Measurements from ENCODE around the gene ELMOD2. TPM values are rescaled to one million over a fixed set of nuclear protein-coding genes. Genes with fewer than 3 reads are reported as not detected.

The ELMOD2 gene
- total and polyA plus RNA-seq, 2 of the 13 experiments (the other 11 are each of a cell fraction or from before 2014, with no cell fraction given), result 10.2 to 38.1 TPM

- TF ChIP-seq USF2 (IDR thresholded peaks at IDR 0.05; ENCODE audit: low read depth, low read length) (no peak), USF2 (CRISPR knock-in tag; IDR thresholded peaks at IDR 0.05; ENCODE audit: borderline replicate concordance) (no peak), SSRP1 (CRISPR knock-in tag; IDR thresholded peaks at IDR 0.05) (no peak), ZNF674 (CRISPR knock-in tag; IDR thresholded peaks at IDR 0.05; ENCODE audit: low read depth) (no peak), SPEN (CRISPR knock-in tag; IDR thresholded peaks at IDR 0.05; ENCODE audit: low read depth) (peak; percentile 67), ZGPAT (CRISPR knock-in tag; IDR thresholded peaks at IDR 0.05) (peak; percentile 91), ZNF224 (CRISPR knock-in tag; IDR thresholded peaks at IDR 0.05) (no peak; the same call in 1 of the 2 replicates), SRSF4 (IDR thresholded peaks at IDR 0.05; ENCODE audit: low read depth, low read length, poor library complexity, severe bottlenecking) (no peak), REPIN1 (CRISPR knock-in tag; IDR thresholded peaks at IDR 0.05; ENCODE audit: borderline replicate concordance, low read depth) (peak; percentile 64), RFXANK (CRISPR knock-in tag; IDR thresholded peaks at IDR 0.05) (peak; percentile 77; the same call in 1 of the 2 replicates), FOXO4 (CRISPR knock-in tag; conservative IDR thresholded peaks at IDR 0.05) (no peak), ZSCAN29 (CRISPR knock-in tag; conservative IDR thresholded peaks at IDR 0.05) (peak; percentile 60; the same call in 1 of the 2 replicates), ZBTB49 (CRISPR knock-in tag; IDR thresholded peaks at IDR 0.05; ENCODE audit: borderline replicate concordance) (no peak), ZSCAN25 (CRISPR knock-in tag; IDR thresholded peaks at IDR 0.05) (0 out of 2 replicates have a peak, but pooled peaks have one; percentile 15), ZNF615 (CRISPR knock-in tag; IDR thresholded peaks at IDR 0.05; ENCODE audit: borderline replicate concordance) (no peak), SMARCC2 (IDR thresholded peaks at IDR 0.05) (no peak), ZNF619 (CRISPR knock-in tag; IDR thresholded peaks at IDR 0.05) (peak; percentile 59), HDAC6 (IDR thresholded peaks at IDR 0.05; ENCODE audit: low read depth, low read length) (no peak), CBX2 (IDR thresholded peaks at IDR 0.05; ENCODE audit: low read depth, low read length) (no peak), CBX2 (CRISPR knock-in tag; IDR thresholded peaks at IDR 0.05; ENCODE audit: low read depth) (no peak), NAIF1 (CRISPR knock-in tag; IDR thresholded peaks at IDR 0.05; ENCODE audit: borderline replicate concordance) (peak; percentile 82; the same call in 1 of the 2 replicates), ZBTB7A (CRISPR knock-in tag; IDR thresholded peaks at IDR 0.05) (no peak), NPAS2 (CRISPR knock-in tag; IDR thresholded peaks at IDR 0.05; ENCODE audit: borderline replicate concordance) (no peak)
Measured at GRCh38 chr4:140523857-140524742, at the start of gene ELMOD2 (continued).
